Neural progenitor cell (in vitro differentiated cells): ENCODE measurements around the gene KCNJ10. TPM values are rescaled to one million over a fixed set of nuclear protein-coding genes. Genes with fewer than 3 reads are reported as not detected.

Experiments used
- DNase-seq: peaks from one replicate; pipeline ENCODE4 v3.0.0-alpha.2; 2016; ENCODE audit warnings: low spot score
- H2AFZ ChIP-seq: fragments of 200-600 bp; sonication (generic); replicated peaks from 2 replicates; pipeline ENCODE4 v1.6.1; 2016; ENCODE audit warnings: antibody characterized with exemption
- H3F3A ChIP-seq: fragments of 200-600 bp; sonication (generic); 2 replicates; pipeline ENCODE4 v1.6.1; 2016; ENCODE audit warnings: antibody characterized with exemption, low read depth
- H3K27ac ChIP-seq: fragments of 200-600 bp; sonication (generic); 2 replicates; pipeline ENCODE4 v1.5.1; 2016; ENCODE audit warnings: mild to moderate bottlenecking
- H3K27me3 ChIP-seq: fragments of 200-600 bp; sonication (generic); 2 replicates; pipeline ENCODE4 v1.6.1; 2016; ENCODE audit warnings: mild to moderate bottlenecking, moderate library complexity
- H3K36me3 ChIP-seq: fragments of 200-600 bp; sonication (generic); 2 replicates; pipeline ENCODE4 v1.5.1; 2016
- H3K4me1 ChIP-seq: fragments of 200-600 bp; sonication (generic); 2 replicates; pipeline ENCODE4 v1.6.1; 2016; ENCODE audit warnings: mixed run types
- H3K4me2 ChIP-seq: fragments of 200-600 bp; sonication (generic); 2 replicates; pipeline ENCODE4 v1.6.1; 2016
- H3K4me3 ChIP-seq: fragments of 200-600 bp; sonication (generic); 2 replicates; pipeline ENCODE4 v1.5.1; 2016
- H3K79me2 ChIP-seq: fragments of 200-600 bp; sonication (generic); 2 replicates; pipeline ENCODE4 v1.6.1; 2016; ENCODE audit warnings: low read depth
- H3K9ac ChIP-seq: fragments of 200-600 bp; sonication (generic); 2 replicates; pipeline ENCODE4 v1.6.1; 2016
- H3K9me3 ChIP-seq: fragments of 200-600 bp; sonication (generic); 2 replicates; pipeline ENCODE4 v1.5.1; 2016; ENCODE audit warnings: low read depth
- H4K20me1 ChIP-seq: fragments of 200-600 bp; sonication (generic); 2 replicates; pipeline ENCODE4 v1.6.1; 2016; ENCODE audit warnings: low read depth
- H3K27ac Mint-ChIP-seq: 3 replicates; pipeline ENCODE4 v1.8.0; 2021; ENCODE audit warnings: mixed read lengths
- H3K27me3 Mint-ChIP-seq: 2 replicates; pipeline ENCODE4 v1.8.0; 2022; ENCODE audit warnings: low read depth, mild to moderate bottlenecking, inconsistent platforms, moderate library complexity, mixed read lengths; ENCODE audit not compliant: insufficient read depth
- H3K36me3 Mint-ChIP-seq: 3 replicates; pipeline ENCODE4 v1.8.0; 2021; ENCODE audit warnings: mixed read lengths
- H3K4me1 Mint-ChIP-seq: 3 replicates; pipeline ENCODE4 v1.8.0; 2021; ENCODE audit warnings: mixed read lengths
- H3K4me3 Mint-ChIP-seq: 3 replicates; pipeline ENCODE4 v1.8.0; 2021; ENCODE audit warnings: mild to moderate bottlenecking, moderate library complexity, mixed read lengths
- H3K9me3 Mint-ChIP-seq: 3 replicates; pipeline ENCODE4 v1.8.0; 2020; ENCODE audit warnings: mixed read lengths
- EZH2 ChIP-seq: fragments of 200-600 bp; sonication (generic); IDR thresholded peaks from 2 replicates; pipeline ENCODE4 v1.6.1; 2017; ENCODE audit warnings: antibody characterized with exemption, mild to moderate bottlenecking, moderate library complexity
- EZH2phosphoT487 ChIP-seq: fragments of 200-600 bp; sonication (generic); IDR thresholded peaks from 2 replicates; pipeline ENCODE4 v1.6.1; 2017; ENCODE audit warnings: antibody characterized with exemption
- total RNA-seq: library from RNA; depleted of rRNA; stranded (reverse); fragments of >200 nt; gene quantifications from 2 replicates; pipeline ENCODE4 v1.2.3, GENCODE V29; 2015; ENCODE audit warnings: low replicate concordance
- TF ChIP-seq, protein P1 (sequence below): fragments of 200-600 bp; sonication (generic); IDR thresholded peaks from 2 replicates; pipeline ENCODE4 v1.5.1; 2017; ENCODE audit warnings: antibody characterized with exemption, mild to moderate bottlenecking

Gene KCNJ10
- total RNA-seq, 1 donor from 2014 or later = not detected

DNA sequence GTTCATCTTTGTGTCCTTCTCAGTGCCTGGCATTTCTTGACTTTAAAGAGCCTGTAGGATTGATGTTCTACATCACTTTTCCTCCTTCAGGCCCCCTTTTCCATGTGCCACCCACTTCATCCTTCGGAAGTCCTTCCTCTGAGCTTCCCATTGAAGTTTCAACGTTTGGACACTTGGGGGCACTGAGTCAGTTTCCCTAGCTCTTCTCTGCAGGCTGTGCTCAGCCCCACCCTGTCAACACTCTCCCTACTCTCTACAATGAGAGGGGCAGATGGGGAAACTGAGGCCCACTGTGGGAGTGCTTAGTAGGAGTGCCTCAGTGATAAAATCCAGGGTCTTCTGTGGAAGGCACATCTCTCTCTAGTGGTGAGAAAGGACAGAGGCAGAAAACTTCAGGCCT, 11.9 kb downstream of the KCNJ10 start:
- no peaks in the 10 kb centered on the region for H3K36me3 ChIP-seq
- H2AFZ ChIP-seq = no peak overlapping the region
- Mint-ChIP-seq H3K4me3 (no peak overlapping the region), H3K27me3 (peaks cover 12% of the 10 kb centered on the region), H3K4me1 (peaks cover 36% of the 10 kb centered on the region), H3K9me3 (peaks cover 2% of the 10 kb centered on the region), H3K27ac (no peak overlapping the region), H3K36me3 (no peaks in the 10 kb centered on the region)
- H3K27me3 ChIP-seq = peaks cover 8% of the 10 kb centered on the region
- DNase-seq = no peak
- TF ChIP-seq, protein P1, sequence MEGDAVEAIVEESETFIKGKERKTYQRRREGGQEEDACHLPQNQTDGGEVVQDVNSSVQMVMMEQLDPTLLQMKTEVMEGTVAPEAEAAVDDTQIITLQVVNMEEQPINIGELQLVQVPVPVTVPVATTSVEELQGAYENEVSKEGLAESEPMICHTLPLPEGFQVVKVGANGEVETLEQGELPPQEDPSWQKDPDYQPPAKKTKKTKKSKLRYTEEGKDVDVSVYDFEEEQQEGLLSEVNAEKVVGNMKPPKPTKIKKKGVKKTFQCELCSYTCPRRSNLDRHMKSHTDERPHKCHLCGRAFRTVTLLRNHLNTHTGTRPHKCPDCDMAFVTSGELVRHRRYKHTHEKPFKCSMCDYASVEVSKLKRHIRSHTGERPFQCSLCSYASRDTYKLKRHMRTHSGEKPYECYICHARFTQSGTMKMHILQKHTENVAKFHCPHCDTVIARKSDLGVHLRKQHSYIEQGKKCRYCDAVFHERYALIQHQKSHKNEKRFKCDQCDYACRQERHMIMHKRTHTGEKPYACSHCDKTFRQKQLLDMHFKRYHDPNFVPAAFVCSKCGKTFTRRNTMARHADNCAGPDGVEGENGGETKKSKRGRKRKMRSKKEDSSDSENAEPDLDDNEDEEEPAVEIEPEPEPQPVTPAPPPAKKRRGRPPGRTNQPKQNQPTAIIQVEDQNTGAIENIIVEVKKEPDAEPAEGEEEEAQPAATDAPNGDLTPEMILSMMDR = peak; percentile 43
- no peak for TF ChIP-seq EZH2
- H3K9ac ChIP-seq = no peak overlapping the region
- no peak overlapping the region for H3K4me2 ChIP-seq
- no peaks in the 10 kb centered on the region for H3K79me2 ChIP-seq
- peaks cover 28% of the 10 kb centered on the region for H3K4me1 ChIP-seq
- H3K27ac ChIP-seq = no peak overlapping the region
- H3K9me3 ChIP-seq = no peaks in the 10 kb centered on the region
- H3K4me3 ChIP-seq = no peak overlapping the region
- H4K20me1 ChIP-seq = no peaks in the 10 kb centered on the region
- H3F3A ChIP-seq = no peaks in the 10 kb centered on the region

DNA sequence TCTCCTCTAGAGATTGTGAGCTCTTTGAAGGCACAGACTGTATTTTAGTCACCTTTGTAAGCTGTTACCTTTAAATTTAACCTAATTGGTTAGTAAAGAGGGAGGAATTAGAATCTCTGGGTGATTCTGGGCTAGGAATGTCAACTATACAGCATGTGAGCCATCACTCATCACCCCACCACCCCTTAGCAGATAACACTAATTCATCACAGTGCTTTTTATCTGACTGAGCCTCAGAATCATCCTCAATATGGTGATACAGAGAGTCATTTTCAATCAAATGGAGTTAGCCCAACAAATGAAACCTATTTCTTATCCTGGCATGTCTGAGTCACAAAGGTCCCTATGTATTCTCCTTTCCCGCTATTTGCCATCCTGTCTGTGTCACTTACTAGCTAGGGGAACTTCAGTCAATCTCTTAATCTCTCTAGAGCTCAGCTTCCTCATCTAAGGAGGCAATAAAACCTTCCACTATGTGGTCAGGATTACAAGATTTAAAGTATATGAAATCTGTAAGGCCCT, 13.3 kb downstream of the KCNJ10 start:
- Histone ChIP-seq H3K79me2 (no peaks in the 10 kb centered on the region), H3K4me1 (peaks cover 16% of the 10 kb centered on the region), H3K4me2 (no peak overlapping the region), H3K4me3 (no peak overlapping the region), H3F3A (no peaks in the 10 kb centered on the region), H3K27me3 (peaks cover 22% of the 10 kb centered on the region), H4K20me1 (no peaks in the 10 kb centered on the region), H3K9ac (no peak overlapping the region), H2AFZ (no peak overlapping the region), H3K36me3 (no peaks in the 10 kb centered on the region), H3K27ac (no peak overlapping the region), H3K9me3 (no peaks in the 10 kb centered on the region)
- Mint-ChIP-seq H3K4me3 (no peak overlapping the region), H3K27ac (peak overlapping the region; percentile 31), H3K4me1 (peaks cover 27% of the 10 kb centered on the region), H3K27me3 (peaks cover 14% of the 10 kb centered on the region), H3K36me3 (no peaks in the 10 kb centered on the region), H3K9me3 (peaks cover 2% of the 10 kb centered on the region)
- TF ChIP-seq EZH2phosphoT487 = no peak
- TF ChIP-seq, protein P1 = no peak
- no peak for TF ChIP-seq EZH2
- DNase-seq = no peak

DNA sequence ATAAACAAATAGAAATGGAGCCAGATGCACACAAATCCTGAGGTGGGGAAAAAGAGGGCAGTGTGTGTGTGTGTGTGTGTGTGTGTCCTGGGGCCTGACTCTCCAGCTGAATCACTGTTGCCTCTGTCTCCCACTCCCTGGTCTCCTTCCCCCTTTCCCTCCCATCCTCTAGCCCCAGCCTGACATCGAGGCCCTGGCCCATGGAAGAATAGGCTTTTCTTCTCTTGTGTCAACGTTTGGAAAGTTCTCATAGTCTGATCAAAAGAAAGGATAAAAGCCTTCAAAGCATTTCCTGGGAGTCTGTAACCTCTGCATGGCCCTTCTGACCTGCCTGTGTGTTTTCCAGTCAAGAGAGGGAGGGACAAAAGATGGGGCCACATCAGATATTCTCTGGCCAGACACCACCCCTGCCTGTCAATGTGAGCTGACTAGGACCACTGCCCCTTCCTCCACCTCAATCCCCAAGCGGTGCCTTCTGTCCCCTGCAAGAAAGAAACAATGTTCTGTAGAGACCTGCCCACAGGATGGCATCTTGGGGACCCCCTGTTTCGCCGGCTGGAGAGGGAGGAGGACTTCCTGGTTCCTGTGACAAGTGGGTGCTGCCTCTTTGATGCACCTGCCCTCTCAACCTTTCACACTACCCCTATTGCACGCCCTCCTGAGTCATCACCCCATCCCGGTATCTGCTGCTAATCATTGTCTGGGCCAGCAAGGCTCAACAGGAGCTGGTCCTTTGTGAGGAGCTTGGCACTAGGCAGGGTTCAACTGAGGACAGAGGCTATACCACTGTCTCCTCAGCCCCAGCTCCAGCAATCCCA, 16.2 kb downstream of the KCNJ10 start:
- H3K9me3 ChIP-seq = no peaks in the 10 kb centered on the region
- no peak overlapping the region for H3K9ac ChIP-seq
- H3K27me3 Mint-ChIP-seq = peaks cover 13% of the 10 kb centered on the region
- H3K27ac Mint-ChIP-seq = peak overlapping the region; percentile 36
- peaks cover under 1% of the 10 kb centered on the region for H3F3A ChIP-seq
- H3K9me3 Mint-ChIP-seq = peaks cover 2% of the 10 kb centered on the region
- peak overlapping the region; percentile 27 for H3K4me2 ChIP-seq
- no peaks in the 10 kb centered on the region for H3K36me3 Mint-ChIP-seq
- no peak overlapping the region for H3K27ac ChIP-seq
- no peaks in the 10 kb centered on the region for H3K36me3 ChIP-seq
- peaks cover 18% of the 10 kb centered on the region for H3K4me1 ChIP-seq
- TF ChIP-seq, protein P1 = no peak
- H3K27me3 ChIP-seq = peaks cover 23% of the 10 kb centered on the region
- DNase-seq = no peak
- H3K4me1 Mint-ChIP-seq = peaks cover 24% of the 10 kb centered on the region
- no peak overlapping the region for H3K4me3 Mint-ChIP-seq
- H3K79me2 ChIP-seq = no peaks in the 10 kb centered on the region
- H3K4me3 ChIP-seq = no peak overlapping the region
- no peak overlapping the region for H2AFZ ChIP-seq
- H4K20me1 ChIP-seq = no peaks in the 10 kb centered on the region
